Endothelial cell of umbilical vein (primary cell): Measurements from ENCODE around the gene TSHZ3. TPM values are rescaled to one million over a fixed set of nuclear protein-coding genes. Genes with fewer than 3 reads are reported as not detected.

Source experiments
- BruUV-seq: library from RNA; stranded (reverse); fragments of 400-500 nt; replicated peaks from 2 replicates; lab custom pipeline; 2021; lab: Mats Ljungman, UMichigan
- CTCF ChIA-PET: fragments of 300-600, 350-600 bp; sonication (Branson Sonifier 250); formaldehyde crosslinking; loops from one replicate; lab custom pipeline; 2021; ENCODE audit warnings: antibody characterized with exemption, inconsistent platforms; lab: Charles Lee
- POLR2A ChIA-PET: fragments of 300-600, 350-600 bp; sonication (Branson Sonifier 250); formaldehyde crosslinking; loops from one replicate; lab custom pipeline; 2021; ENCODE audit warnings: antibody characterized with exemption, inconsistent platforms; lab: Charles Lee
- DNase-seq: peaks from one replicate; pipeline ENCODE4 v3.0.0-alpha.2; 2011; ENCODE audit warnings: low read depth, low spot score
- FAIRE-seq: peaks from 2 replicates; lab custom pipeline; 2011; peaks lifted over from hg19 to GRCh38; lab: Jason Lieb, UNC
- H2AFZ ChIP-seq: 2 replicates; pipeline ENCODE4 v1.6.0; 2012; ENCODE audit warnings: low read depth, low read length, control low read depth, inconsistent platforms
- H3K27ac ChIP-seq: 2 replicates; pipeline ENCODE4 v1.5.1; 2011; ENCODE audit warnings: low read depth, mild to moderate bottlenecking, control low read depth, low read length, moderate library complexity; ENCODE audit not compliant: insufficient read depth
- H3K27me3 ChIP-seq, 2 experiments: 2 replicates each; pipeline versions ENCODE4 v1.6.0 to v1.6.1; 2011; ENCODE audit warnings: low read length in 2 of 2, mixed read lengths in 1 of 2; ENCODE audit not compliant: control insufficient read depth in 2 of 2, insufficient read depth in 2 of 2
- H3K36me3 ChIP-seq, 2 experiments: 2 replicates in 1 of 2; 3 replicates in 1 of 2; pipeline ENCODE4 v1.5.1; 2011; ENCODE audit warnings: low read length in 2 of 2, mild to moderate bottlenecking in 1 of 2, moderate library complexity in 1 of 2; ENCODE audit not compliant: control insufficient read depth in 2 of 2, insufficient read depth in 2 of 2; ENCODE audit errors: extremely low read depth in 1 of 2
- H3K4me1 ChIP-seq: 3 replicates; pipeline ENCODE4 v1.5.1; 2011; ENCODE audit warnings: mild to moderate bottlenecking, low read length; ENCODE audit not compliant: control insufficient read depth, insufficient read depth; ENCODE audit errors: extremely low read depth
- H3K4me2 ChIP-seq: 2 replicates; pipeline ENCODE4 v1.6.1; 2011; ENCODE audit warnings: low read length, control low read depth, mixed read lengths; ENCODE audit not compliant: insufficient read depth
- H3K4me3 ChIP-seq, 3 experiments: fragments of 200-600 bp in 1 of 3; sonication (generic), shearing (Covaris generic) in 1 of 3; replicated peaks in 1 of 3; 2 replicates each; pipeline ENCODE4 v1.5.1; 2011 to 2016; ENCODE audit warnings: control low read depth in 3 of 3, low read length in 3 of 3, mild to moderate bottlenecking in 2 of 3, inconsistent platforms in 1 of 3, low read depth in 1 of 3, moderate library complexity in 1 of 3; ENCODE audit not compliant: insufficient read depth in 1 of 3
- H3K79me2 ChIP-seq: 2 replicates; pipeline ENCODE4 v1.6.0; 2012; ENCODE audit warnings: low read length, inconsistent platforms; ENCODE audit not compliant: control insufficient read depth, insufficient read depth
- H3K9ac ChIP-seq: replicated peaks from 2 replicates; pipeline ENCODE3; 2011; ENCODE audit warnings: low read length, control low read depth; ENCODE audit not compliant: insufficient read depth; ENCODE audit errors: extremely low read depth
- H3K9me1 ChIP-seq: replicated peaks from 3 replicates; pipeline ENCODE4 v1.6.0; 2011; ENCODE audit warnings: mild to moderate bottlenecking, low read length; ENCODE audit not compliant: control insufficient read depth, insufficient read depth; ENCODE audit errors: extremely low read depth
- H3K9me3 ChIP-seq: replicated peaks from 2 replicates; pipeline ENCODE4 v1.5.1; 2012; ENCODE audit warnings: low read length, inconsistent platforms; ENCODE audit not compliant: control insufficient read depth, insufficient read depth
- H4K20me1 ChIP-seq: replicated peaks from 2 replicates; pipeline ENCODE3; 2011; ENCODE audit warnings: mild to moderate bottlenecking, low read length; ENCODE audit not compliant: control insufficient read depth, insufficient read depth; ENCODE audit errors: extremely low read depth
- EZH2 ChIP-seq: IDR thresholded peaks from 2 replicates; pipeline ENCODE4 v1.6.1; 2012; ENCODE audit warnings: borderline replicate concordance, low read depth, mild to moderate bottlenecking, moderate library complexity, low read length, inconsistent platforms; ENCODE audit not compliant: severe bottlenecking
- FOS ChIP-seq: IDR thresholded peaks from 2 replicates; pipeline ENCODE4 v1.6.1; 2011; ENCODE audit warnings: mild to moderate bottlenecking, low read length, moderate library complexity, borderline replicate concordance; ENCODE audit not compliant: insufficient read depth
- GATA2 ChIP-seq: IDR thresholded peaks from 2 replicates; pipeline ENCODE4 v1.7.0; 2011; ENCODE audit warnings: low read depth, mild to moderate bottlenecking, moderate library complexity, mixed read lengths, low read length; ENCODE audit not compliant: insufficient read length, insufficient read depth
- JUN ChIP-seq: IDR thresholded peaks from 2 replicates; pipeline ENCODE4 v1.6.1; 2011; ENCODE audit warnings: borderline replicate concordance, low read depth; ENCODE audit not compliant: insufficient read length, insufficient read depth
- MAX ChIP-seq: IDR thresholded peaks from 2 replicates; pipeline ENCODE4 v1.6.1; 2011; ENCODE audit not compliant: insufficient read depth, insufficient read length
- MYC ChIP-seq: IDR thresholded peaks from one replicate; pipeline ENCODE4 v1.6.1; 2011; ENCODE audit warnings: mild to moderate bottlenecking, low read depth, low read length
- POLR2A ChIP-seq: IDR thresholded peaks from 2 replicates; pipeline ENCODE4 v1.6.1; 2012; ENCODE audit warnings: low read depth, mild to moderate bottlenecking, control low read depth, low read length
- POLR2AphosphoS5 ChIP-seq: IDR thresholded peaks from 2 replicates; pipeline ENCODE4 v1.6.1; 2012; ENCODE audit warnings: low read depth, mild to moderate bottlenecking, control low read depth, low read length, moderate library complexity; ENCODE audit not compliant: insufficient read depth
- dilution Hi-C: fragments of 300-500 bp; cut with MboI; formaldehyde crosslinking; loops from one replicate; pipeline ENCODE4 v1.15.0; 2019; ENCODE audit warnings: low sequenced_read_pairs; ENCODE audit not compliant: extremely low pct_ligation_motif_present
- intact Hi-C: fragments of 100-400 bp; cut with micrococcal nuclease; formaldehyde crosslinking; loops from one replicate; pipeline ENCODE4 v1.10.0; 2022
- polyA plus RNA-seq, 4 experiments: library from polyadenylated mRNA; depleted of rRNA in 3 of 4; stranded (reverse) in 3 of 4; unstranded in 1 of 4; fragments of >200 nt; gene quantifications; 2 replicates each; pipeline versions ENCODE4 v1.2.1 to v1.2.3, GENCODE V29; 2011 to 2012; ENCODE audit warnings: missing spikeins in 1 of 4
- total RNA-seq: library from RNA; stranded (reverse); gene quantifications from 2 replicates; pipeline ENCODE4 v1.2.3, GENCODE V29; 2021
- TF ChIP-seq, protein P1 (sequence below), 2 donors: IDR thresholded peaks; 1 replicate in 1 of 2; 2 replicates in 1 of 2; pipeline ENCODE4 v1.5.1; 2011; ENCODE audit warnings: low read length in 2 of 2, mild to moderate bottlenecking in 2 of 2, moderate library complexity in 2 of 2, control low read depth in 1 of 2, inconsistent platforms in 1 of 2, low read depth in 1 of 2; ENCODE audit not compliant: insufficient read depth in 1 of 2; ENCODE audit errors: extremely low read depth in 1 of 2

The TSHZ3 gene
- total and polyA plus RNA-seq, 2 donors (not counting 3 experiments of a cell fraction or from before 2014, with no cell fraction given): 1.2 to 6.2 TPM

DNA sequence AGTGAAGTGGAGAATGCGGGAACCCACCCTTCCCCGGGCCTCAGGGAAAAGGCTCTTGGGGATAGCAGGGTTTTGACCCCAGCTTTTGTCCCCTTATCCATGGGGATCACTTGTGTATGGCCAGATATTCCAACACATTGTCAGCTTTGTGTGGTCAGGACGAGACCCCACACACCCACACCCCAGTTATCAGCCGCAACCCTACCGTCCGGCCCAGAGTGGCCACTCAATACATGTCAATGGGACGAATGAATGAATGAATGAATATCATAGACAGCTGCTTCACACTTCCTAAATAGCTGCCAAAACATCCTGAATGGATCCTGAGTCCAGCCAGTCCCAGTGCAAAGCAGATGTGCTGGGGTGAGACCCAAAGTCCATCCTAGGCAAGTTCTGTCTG is 64.6 kb downstream of the TSHZ3 start:
- H3K4me3 ChIP-seq: no peak overlapping the region
- ChIA-PET CTCF (no interaction called here), POLR2A (no interaction called here)
- no peaks in the 10 kb centered on the region for H3K9me3 ChIP-seq
- TF ChIP-seq POLR2AphosphoS5: no peak
- no peak for TF ChIP-seq MYC
- TF ChIP-seq JUN: no peak
- no peak for TF ChIP-seq EZH2
- TF ChIP-seq MAX: no peak
- TF ChIP-seq, protein P1, sequence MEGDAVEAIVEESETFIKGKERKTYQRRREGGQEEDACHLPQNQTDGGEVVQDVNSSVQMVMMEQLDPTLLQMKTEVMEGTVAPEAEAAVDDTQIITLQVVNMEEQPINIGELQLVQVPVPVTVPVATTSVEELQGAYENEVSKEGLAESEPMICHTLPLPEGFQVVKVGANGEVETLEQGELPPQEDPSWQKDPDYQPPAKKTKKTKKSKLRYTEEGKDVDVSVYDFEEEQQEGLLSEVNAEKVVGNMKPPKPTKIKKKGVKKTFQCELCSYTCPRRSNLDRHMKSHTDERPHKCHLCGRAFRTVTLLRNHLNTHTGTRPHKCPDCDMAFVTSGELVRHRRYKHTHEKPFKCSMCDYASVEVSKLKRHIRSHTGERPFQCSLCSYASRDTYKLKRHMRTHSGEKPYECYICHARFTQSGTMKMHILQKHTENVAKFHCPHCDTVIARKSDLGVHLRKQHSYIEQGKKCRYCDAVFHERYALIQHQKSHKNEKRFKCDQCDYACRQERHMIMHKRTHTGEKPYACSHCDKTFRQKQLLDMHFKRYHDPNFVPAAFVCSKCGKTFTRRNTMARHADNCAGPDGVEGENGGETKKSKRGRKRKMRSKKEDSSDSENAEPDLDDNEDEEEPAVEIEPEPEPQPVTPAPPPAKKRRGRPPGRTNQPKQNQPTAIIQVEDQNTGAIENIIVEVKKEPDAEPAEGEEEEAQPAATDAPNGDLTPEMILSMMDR (IDR thresholded peaks at IDR 0.05; ENCODE audit: extremely low read depth in 1 of 2, insufficient read depth in 1 of 2, low read depth in 1 of 2, low read length in 2 of 2): no peak
- TF ChIP-seq FOS: no peak
- no peak for TF ChIP-seq POLR2A
- no peak for TF ChIP-seq GATA2
- DNase-seq: no peak
- no peak for FAIRE-seq
- no peak overlapping the region for H2AFZ ChIP-seq
- no TSS peak for BruUV-seq
- H3K9me1 ChIP-seq: no peaks in the 10 kb centered on the region
- no peaks in the 10 kb centered on the region for H3K27me3 ChIP-seq
- no peaks in the 10 kb centered on the region for H4K20me1 ChIP-seq
- H3K4me1 ChIP-seq: no peaks in the 10 kb centered on the region
- H3K4me2 ChIP-seq: no peak overlapping the region
- H3K79me2 ChIP-seq: no peaks in the 10 kb centered on the region
- H3K27ac ChIP-seq: no peak overlapping the region
- dilution Hi-C loops (no loop called here), intact Hi-C loops (no loop called here)
- H3K36me3 ChIP-seq: no peaks in the 10 kb centered on the region
- H3K9ac ChIP-seq: no peak overlapping the region
